ENCODE results near the gene CDHR3.

CDHR3 gene

DNA sequence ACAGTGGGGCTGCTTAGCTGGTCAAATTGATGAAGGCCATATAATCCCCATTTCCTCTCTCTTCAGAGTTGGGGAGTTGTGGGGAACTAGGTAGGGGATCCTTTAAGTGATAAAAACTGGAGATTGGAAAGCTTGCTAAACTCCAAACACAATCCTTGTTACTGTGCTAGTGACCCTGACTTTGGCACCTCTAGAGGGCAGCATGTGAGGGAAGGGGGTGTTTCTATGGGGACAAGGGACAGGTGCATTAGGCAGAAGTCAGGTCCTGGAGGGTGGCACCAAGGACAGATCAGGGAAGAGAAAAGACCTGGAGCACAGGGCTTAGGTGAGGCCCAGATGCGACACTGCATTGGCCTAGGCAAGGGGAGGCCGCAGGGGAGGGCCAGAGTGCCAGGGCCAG, 66.9 kb downstream of the CDHR3 start:
- DNase-seq, result no peak

DNA sequence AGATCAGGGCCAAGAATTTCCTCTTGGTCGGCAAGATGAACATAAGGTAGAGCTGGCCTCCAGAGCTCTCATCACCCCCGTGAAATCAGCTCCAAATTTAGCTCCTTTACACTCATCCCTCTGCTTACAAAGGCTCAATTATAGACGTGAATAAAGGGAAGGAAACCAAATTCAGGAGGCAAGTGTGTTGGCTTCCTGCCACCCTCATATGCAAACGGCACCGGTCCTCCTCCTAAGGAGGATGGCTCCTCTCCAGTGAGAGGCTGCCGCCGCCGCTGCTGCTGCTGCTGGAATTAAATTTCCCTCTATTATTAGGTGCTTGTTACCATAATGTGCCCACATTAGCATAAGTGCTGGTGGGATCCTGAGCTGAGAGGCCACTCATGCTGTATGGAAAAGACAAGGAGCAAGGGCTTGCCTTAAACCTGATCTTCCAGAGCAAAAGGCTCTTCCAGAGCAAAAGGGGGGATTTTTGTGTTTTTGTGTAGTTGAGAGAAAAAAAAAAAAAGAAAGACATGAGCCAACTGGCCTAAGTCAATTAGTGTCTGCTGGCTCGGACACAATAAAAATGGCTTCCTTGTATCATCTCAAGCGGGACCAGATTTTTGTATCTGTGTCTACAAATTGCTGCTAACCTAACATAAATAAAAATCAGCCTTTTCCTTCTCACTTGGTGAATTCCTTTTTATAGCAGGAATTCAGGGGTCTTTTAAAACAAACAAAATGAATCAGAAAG, 68.4 kb downstream of the CDHR3 start:
- no peak for DNase-seq

DNA sequence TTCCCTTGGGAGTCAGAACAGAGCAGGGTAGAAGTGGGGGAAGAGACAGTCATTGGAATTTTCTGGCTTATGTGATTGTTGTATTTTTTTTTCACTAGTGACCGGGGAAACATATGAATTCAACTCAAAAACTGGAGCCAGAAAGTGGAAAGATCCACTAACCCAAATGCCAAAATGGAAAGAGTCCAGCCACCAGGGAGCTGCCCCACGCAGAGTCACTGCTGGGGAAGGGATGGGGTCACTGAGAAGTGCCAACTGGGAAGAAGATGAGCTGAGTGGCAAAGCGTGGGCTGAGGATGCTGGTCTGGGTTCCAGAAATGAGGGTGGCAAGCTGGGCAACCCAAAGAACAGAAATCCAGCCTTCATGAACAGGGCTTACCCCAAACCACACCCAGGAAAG, 69.2 kb downstream of the CDHR3 start:
- DNase-seq, result no peak

GRCh38 chr7:106033735-106034134, 70.7 kb downstream of the CDHR3 start:
- no peak for DNase-seq

GRCh38 chr7:106034383-106034782, 71.3 kb downstream of the CDHR3 start:
- no peak for DNase-seq

DNA sequence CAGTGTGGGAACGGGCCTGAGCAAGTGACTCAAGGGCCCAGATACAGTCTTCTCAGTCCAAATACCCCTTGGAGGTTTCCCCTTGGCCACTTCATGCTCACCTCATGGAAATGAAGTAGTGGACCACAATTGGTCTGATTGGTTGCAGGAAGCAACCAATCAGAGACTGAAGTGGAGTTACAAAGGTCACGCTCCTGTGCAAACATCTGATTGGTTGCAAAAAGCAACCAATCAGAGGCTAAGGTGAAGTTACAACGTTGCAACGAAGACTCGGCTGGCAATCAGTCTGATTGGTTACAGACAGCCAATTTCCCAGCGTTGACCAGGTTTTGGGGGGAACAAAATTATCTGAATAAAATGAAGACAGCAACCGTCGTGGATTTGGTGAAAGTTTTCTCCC, 72.5 kb downstream of the CDHR3 start:
- DNase-seq, result no peak

DNA sequence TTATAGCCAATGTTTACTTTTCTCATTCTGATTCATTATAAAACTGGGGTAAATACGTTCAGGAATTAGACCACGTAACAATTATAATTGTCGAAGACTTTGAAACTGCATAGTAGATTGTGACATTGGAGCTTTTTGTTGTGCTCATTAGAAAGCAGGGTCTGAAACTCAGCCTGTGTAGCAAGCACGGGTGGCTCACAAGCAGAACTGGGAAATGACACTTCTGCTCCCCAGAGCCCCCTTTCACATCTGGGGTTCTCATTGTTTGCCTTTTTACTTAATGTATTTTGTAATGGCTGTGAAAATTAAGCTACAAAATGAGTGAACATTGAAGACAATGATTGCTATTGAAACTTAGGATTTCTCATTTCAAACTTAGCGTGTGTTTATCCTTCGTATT, 72.9 kb downstream of the CDHR3 start:
- DNase-seq, result no peak

- no peak for DNase-seq
Observed at GRCh38 chr7:106037489-106038176, 74.6 kb downstream of the CDHR3 start.

DNA sequence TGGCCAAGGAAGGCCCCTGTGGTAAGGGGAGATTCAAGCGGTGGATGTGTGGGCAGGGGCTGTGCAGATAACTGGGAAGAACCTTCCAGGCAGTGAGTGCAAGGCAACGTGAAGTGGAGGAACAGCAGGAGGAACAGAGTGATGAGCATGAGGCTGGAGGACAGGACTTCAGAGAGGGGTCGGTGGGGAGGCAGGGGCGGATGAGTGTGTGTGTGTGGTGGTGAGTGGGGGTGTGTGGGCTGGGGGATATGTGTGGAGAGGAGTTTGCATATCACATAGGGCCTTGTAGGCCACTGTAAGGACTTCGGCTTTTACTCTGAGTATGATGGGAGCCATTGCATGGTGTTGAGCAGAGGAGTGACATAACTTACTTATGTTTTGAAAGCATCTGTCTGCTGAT, 75.2 kb downstream of the CDHR3 start:
- DNase-seq, result no peak

GRCh38 chr7:106038916-106039315, 75.9 kb downstream of the CDHR3 start:
- DNase-seq, result no peak

- no peak for DNase-seq
Observed at GRCh38 chr7:106039486-106040060, 76.5 kb downstream of the CDHR3 start.

GRCh38 chr7:106041140-106041717, 78.2 kb downstream of the CDHR3 start:
- no peak for DNase-seq

- DNase-seq, result no peak
Observed at GRCh38 chr7:106042196-106042611, 79.1 kb downstream of the CDHR3 start.

- no peak for DNase-seq
Observed at GRCh38 chr7:106045139-106045538, 82.1 kb downstream of the CDHR3 start.

DNA sequence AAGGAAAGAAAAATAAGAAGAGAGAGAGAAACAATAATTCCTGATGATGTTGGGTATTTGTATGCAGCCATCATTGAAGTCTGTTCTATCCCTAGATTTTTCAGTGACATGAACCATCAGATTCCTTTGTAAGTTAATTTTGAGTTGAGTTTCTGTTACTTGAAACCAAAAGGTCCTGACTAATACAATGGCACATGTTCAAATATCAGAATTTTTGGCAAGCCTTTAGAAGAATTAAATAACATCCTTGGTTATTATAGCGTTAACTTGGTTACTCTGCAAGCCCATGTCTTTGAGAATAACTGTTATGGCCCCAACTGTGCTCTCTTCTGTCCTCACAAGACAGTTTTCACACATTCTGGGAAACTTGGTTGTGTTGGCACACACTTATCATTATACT, 82.5 kb downstream of the CDHR3 start:
- no peak for DNase-seq

DNA sequence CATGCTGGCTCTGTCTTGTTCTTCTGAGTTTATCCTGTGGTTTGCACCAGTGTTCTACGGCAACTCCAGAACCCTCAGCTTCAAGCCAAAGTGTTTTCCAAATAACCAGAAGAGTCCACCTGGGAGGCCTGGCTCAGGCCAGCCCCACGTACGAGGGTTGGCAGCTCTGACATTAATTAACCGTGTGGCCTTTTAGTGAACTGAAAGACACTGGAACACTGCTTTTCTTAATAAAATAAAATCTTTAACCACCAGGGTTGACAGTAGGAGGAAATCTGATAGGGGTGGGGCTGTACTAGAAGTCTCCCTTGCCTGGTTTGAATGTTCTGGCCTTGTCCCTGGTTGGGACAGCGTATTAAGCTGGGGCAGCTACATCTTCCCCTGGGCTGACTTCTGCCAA, 84.1 kb downstream of the CDHR3 start:
- DNase-seq, result no peak

- no peak for DNase-seq
Observed at GRCh38 chr7:106047818-106048705, 85.0 kb downstream of the CDHR3 start.

DNA sequence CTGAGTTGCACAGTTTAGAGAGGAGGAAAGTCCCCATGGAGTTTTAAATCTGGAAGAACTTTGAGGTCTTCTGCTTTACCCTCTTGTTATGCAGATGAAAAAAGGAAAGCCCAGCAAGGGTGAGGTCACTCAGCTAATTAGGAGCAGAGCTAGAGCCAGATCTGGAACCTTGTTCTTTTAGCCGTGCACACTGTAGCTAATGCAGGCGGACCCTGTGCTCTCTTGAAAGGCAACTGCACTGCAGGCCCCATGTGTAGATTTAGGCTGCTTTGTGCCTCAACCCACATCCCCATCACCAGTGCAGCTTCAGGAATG, 85.6 kb downstream of the CDHR3 start:
- DNase-seq, result no peak

DNA sequence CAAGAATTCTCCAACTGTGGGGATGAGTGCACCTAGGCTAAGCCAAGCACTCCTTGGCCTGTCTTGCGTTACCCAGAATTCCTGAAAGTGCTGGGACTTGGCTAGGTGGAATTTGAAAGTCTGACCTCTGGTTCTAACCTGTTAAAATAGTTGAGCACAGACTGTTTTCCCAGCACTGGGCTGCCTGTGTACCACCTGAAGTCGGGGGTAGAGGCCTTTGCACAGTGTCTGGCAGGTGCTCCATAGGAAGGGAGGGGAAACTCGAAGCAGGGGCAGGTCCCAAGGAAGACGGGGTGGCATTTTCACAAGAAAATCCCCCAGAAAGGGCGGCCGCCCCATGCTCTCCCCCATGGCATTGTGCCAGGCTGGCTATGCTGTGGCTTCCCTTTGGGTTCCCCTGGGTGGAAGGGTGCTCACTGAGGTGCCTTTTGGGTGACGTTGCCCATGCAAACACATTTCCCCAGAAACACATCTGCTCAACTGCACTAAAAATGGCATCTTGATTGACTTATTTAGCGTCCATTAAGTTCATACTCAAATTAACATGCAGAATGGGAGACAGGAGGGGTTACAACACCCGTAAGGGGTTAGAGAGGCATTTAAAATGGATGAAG, 86.2 kb downstream of the CDHR3 start:
- DNase-seq, result no peak

DNA sequence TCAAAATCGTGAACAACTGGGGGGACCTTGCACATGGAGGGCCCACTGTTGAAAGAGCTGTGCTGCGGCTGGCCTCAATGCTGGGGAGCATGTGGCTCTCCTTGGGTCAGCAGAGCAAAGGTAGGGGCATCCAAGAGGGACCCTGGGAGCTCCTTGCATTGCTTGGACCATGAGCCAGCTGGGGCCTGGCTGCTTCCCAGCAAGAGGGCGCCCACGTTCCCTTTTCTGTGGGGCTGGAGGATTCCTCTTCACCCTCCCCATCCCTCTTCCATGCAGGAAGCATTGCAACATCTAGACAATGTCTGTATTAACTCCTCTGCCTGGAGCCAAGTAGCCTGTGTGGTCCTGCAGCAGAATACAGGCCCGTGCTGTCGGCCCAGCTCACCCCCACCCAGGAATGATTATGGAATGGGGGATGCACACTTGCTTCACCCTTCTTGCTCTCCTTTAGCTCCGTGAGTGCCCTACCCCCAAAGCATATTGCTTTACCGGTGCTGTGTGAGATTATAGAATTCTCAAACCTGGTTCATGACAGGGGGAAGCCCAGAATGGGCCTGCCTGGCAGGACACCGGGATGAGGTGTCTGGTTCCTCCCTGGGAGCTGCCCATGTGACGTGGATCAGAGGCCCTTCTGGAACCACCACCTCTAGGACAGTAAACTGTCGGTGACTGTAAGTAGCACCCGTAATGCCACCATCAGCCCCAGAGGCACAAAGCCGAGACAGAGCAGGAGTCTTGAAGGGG, 87.1 kb downstream of the CDHR3 start:
- no peak for DNase-seq

DNA sequence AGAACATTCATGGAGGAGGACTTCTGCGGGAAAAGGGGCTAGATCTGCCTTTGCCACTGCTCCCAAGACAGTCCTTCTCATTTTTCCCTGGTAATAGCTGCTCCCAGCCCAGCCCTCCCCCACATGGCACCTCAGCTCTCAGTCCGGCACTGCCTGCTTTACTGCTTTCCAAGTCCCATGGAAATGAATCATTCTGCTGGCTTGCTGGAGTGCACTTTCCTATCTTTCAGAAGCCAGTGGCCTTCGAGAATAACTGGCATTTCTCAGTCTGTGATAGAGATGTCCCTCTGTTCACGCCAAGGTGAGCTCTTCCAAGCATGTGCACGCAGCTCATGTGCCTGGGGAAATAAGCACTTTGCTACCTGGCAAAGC, 87.7 kb downstream of the CDHR3 start:
- no peak for DNase-seq

DNA sequence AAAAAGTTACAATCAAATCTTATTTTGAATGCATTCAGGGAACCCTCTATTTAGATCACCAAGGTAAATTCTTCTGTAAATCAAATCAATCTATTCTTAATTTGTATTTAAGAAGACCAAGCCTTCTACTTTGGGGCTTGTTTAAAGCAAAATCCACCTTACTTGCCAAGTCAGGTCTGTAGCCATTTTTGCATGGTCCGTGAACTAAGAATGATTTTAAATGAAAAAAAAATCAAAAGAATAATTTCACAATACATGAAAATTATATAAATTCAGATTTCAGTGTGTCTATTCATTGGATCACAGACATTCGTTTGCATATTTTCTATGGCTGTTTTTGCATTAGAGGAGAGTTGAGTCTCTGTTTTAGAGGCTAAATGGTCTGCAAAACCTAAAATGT, 89.6 kb downstream of the CDHR3 start:
- no peak for DNase-seq
